WI38 (cell line): ENCODE measurements around the gene USP15.

ENCODE experiments used
- H3K4me3 ChIP-seq: 2 replicates; pipeline ENCODE4 v1.5.1; 2011; ENCODE audit warnings: low read depth, mild to moderate bottlenecking, control low read depth, low read length
- CTCF ChIP-seq: IDR thresholded peaks from 2 replicates; pipeline ENCODE4 v1.5.1; 2012; ENCODE audit warnings: low read depth, mild to moderate bottlenecking, control low read depth, low read length

The USP15 gene

GRCh38 chr12:62382526-62382925 lies 122.3 kb downstream of the USP15 start:
- TF ChIP-seq CTCF, result no peak
- H3K4me3 ChIP-seq, result no peak overlapping the region

GRCh38 chr12:62396750-62397149 lies 136.5 kb downstream of the USP15 start:
- H3K4me3 ChIP-seq, result no peak overlapping the region
- no peak for TF ChIP-seq CTCF

GRCh38 chr12:62400135-62400534 lies 139.9 kb downstream of the USP15 start:
- TF ChIP-seq CTCF, result no peak
- no peak overlapping the region for H3K4me3 ChIP-seq

GRCh38 chr12:62401631-62402030 lies 141.4 kb downstream of the USP15 start:
- H3K4me3 ChIP-seq, result no peak overlapping the region
- TF ChIP-seq CTCF, result no peak

GRCh38 chr12:62403031-62403430 lies 142.8 kb downstream of the USP15 start:
- no peak for TF ChIP-seq CTCF
- H3K4me3 ChIP-seq, result no peak overlapping the region

- no peak overlapping the region for H3K4me3 ChIP-seq
- TF ChIP-seq CTCF, result no peak
These were observed 147.4 kb downstream of the USP15 start for GRCh38 chr12:62407587-62407986.

GRCh38 chr12:62409068-62409467 lies 148.9 kb downstream of the USP15 start:
- TF ChIP-seq CTCF, result no peak
- no peak overlapping the region for H3K4me3 ChIP-seq

GRCh38 chr12:62414180-62414579 lies 154.0 kb downstream of the USP15 start:
- H3K4me3 ChIP-seq, result no peak overlapping the region
- no peak for TF ChIP-seq CTCF
